ENCODE results near the gene DAZAP1. TPM values are rescaled to one million over a fixed set of nuclear protein-coding genes. Genes with fewer than 3 reads are reported as not detected.

Gene DAZAP1
- total RNA-seq, 2 experiments from 2014 or later = 235 to 241 TPM

- no peak overlapping the region for H3K27ac Mint-ChIP-seq
- POLR2A ChIA-PET = no interaction called here
These were observed 14.4 kb upstream of the DAZAP1 start for GRCh38 chr19:1392939-1393530.

GRCh38 chr19:1393841-1394240 is 13.5 kb upstream of the DAZAP1 start:
- H3K9me3 Mint-ChIP-seq = no peaks in the 10 kb centered on the region
- H3K27me3 Mint-ChIP-seq = no peaks in the 10 kb centered on the region
- POLR2A ChIA-PET = no interaction called here
- CTCF ChIA-PET = interaction anchor here (0.9 kb wide), 1 partner anchor 127 kb away, joined by 3 read pairs; no protein-coding TSS in a partner anchor
- no peak overlapping the region for H3K27ac Mint-ChIP-seq
- H3K36me3 Mint-ChIP-seq (ENCODE audit: low read depth) = peaks cover 13% of the 10 kb centered on the region
- H3K4me1 Mint-ChIP-seq = peaks cover 12% of the 10 kb centered on the region
- no peak overlapping the region for H3K4me3 Mint-ChIP-seq
- no peak for DNase-seq

More at GRCh38 chr19:1392939-1393530, 14.4 kb upstream of the DAZAP1 start:
- H3K36me3 Mint-ChIP-seq (ENCODE audit: low read depth) = peaks cover 18% of the 10 kb centered on the region
- CTCF ChIA-PET = no interaction called here
- no peak for DNase-seq
- no peaks in the 10 kb centered on the region for H3K27me3 Mint-ChIP-seq
- no peaks in the 10 kb centered on the region for H3K9me3 Mint-ChIP-seq
- no peak overlapping the region for H3K4me3 Mint-ChIP-seq
- H3K4me1 Mint-ChIP-seq = peaks cover 9% of the 10 kb centered on the region

GRCh38 chr19:1394252-1395193 is 12.9 kb upstream of the DAZAP1 start:
- CTCF ChIA-PET = interaction anchor here (0.5 to 0.9 kb wide), 2 partner anchors 128 to 1243 kb away, joined by 3 read pairs; no protein-coding TSS in a partner anchor
- Mint-ChIP-seq H3K4me1 (peaks cover 12% of the 10 kb centered on the region), H3K9me3 (no peaks in the 10 kb centered on the region), H3K27ac (no peak overlapping the region), H3K36me3 (ENCODE audit: low read depth) (peaks cover 6% of the 10 kb centered on the region), H3K27me3 (no peaks in the 10 kb centered on the region), H3K4me3 (no peak overlapping the region)
- DNase-seq = no peak
- POLR2A ChIA-PET = no interaction called here

- POLR2A ChIA-PET = no interaction called here
These were observed 12.0 kb upstream of the DAZAP1 start for GRCh38 chr19:1395194-1396018.

GRCh38 chr19:1396019-1396767 is 11.2 kb upstream of the DAZAP1 start:
- peaks cover 1% of the 10 kb centered on the region for H3K36me3 Mint-ChIP-seq (ENCODE audit: low read depth)
- DNase-seq = no peak
- no peak overlapping the region for H3K27ac Mint-ChIP-seq
- H3K27me3 Mint-ChIP-seq = no peaks in the 10 kb centered on the region
- no peaks in the 10 kb centered on the region for H3K9me3 Mint-ChIP-seq
- ChIA-PET POLR2A (no interaction called here), CTCF (interaction anchor here (1.0 kb wide), 1 partner anchor 14 kb away, joined by 3 read pairs; no protein-coding TSS in a partner anchor)
- H3K4me3 Mint-ChIP-seq = no peak overlapping the region
- H3K4me1 Mint-ChIP-seq = peaks cover 15% of the 10 kb centered on the region

More at GRCh38 chr19:1395194-1396018, 12.0 kb upstream of the DAZAP1 start:
- CTCF ChIA-PET = no interaction called here
- H3K4me3 Mint-ChIP-seq = no peak overlapping the region
- H3K27ac Mint-ChIP-seq = no peak overlapping the region
- H3K4me1 Mint-ChIP-seq = peaks cover 12% of the 10 kb centered on the region
- peaks cover 3% of the 10 kb centered on the region for H3K36me3 Mint-ChIP-seq (ENCODE audit: low read depth)
- no peak for DNase-seq
- H3K9me3 Mint-ChIP-seq = no peaks in the 10 kb centered on the region
- no peaks in the 10 kb centered on the region for H3K27me3 Mint-ChIP-seq

GRCh38 chr19:1396768-1397679 is 10.4 kb upstream of the DAZAP1 start:
- Mint-ChIP-seq H3K4me3 (no peak overlapping the region), H3K36me3 (ENCODE audit: low read depth) (no peaks in the 10 kb centered on the region), H3K9me3 (no peaks in the 10 kb centered on the region), H3K27me3 (no peaks in the 10 kb centered on the region), H3K27ac (no peak overlapping the region), H3K4me1 (peaks cover 17% of the 10 kb centered on the region)
- ChIA-PET POLR2A (interaction anchor here (0.6 kb wide), 1 partner anchor 524 kb away, joined by 3 read pairs; no protein-coding TSS in a partner anchor), CTCF (interaction anchor here (1.0 kb wide), 1 partner anchor 15 kb away, joined by 3 read pairs; no protein-coding TSS in a partner anchor)
- DNase-seq = no peak

GRCh38 chr19:1397838-1398237 is 9.5 kb upstream of the DAZAP1 start:
- POLR2A ChIA-PET = interaction anchor here (0.6 kb wide), 1 partner anchor 525 kb away, joined by 3 read pairs; no protein-coding TSS in a partner anchor
- CTCF ChIA-PET = no interaction called here

GRCh38 chr19:1399079-1399478 is 8.3 kb upstream of the DAZAP1 start:
- peaks cover 24% of the 10 kb centered on the region for H3K4me1 Mint-ChIP-seq
- H3K4me3 Mint-ChIP-seq = no peak overlapping the region
- H3K27ac Mint-ChIP-seq = no peak overlapping the region
- CTCF ChIA-PET = no interaction called here
- no peak for DNase-seq
- H3K27me3 Mint-ChIP-seq = no peaks in the 10 kb centered on the region
- POLR2A ChIA-PET = no interaction called here
- no peaks in the 10 kb centered on the region for H3K9me3 Mint-ChIP-seq
- no peaks in the 10 kb centered on the region for H3K36me3 Mint-ChIP-seq (ENCODE audit: low read depth)

More at GRCh38 chr19:1397838-1398237, 9.5 kb upstream of the DAZAP1 start:
- Mint-ChIP-seq H3K4me1 (peaks cover 21% of the 10 kb centered on the region), H3K27ac (no peak overlapping the region), H3K36me3 (ENCODE audit: low read depth) (no peaks in the 10 kb centered on the region), H3K27me3 (no peaks in the 10 kb centered on the region), H3K4me3 (no peak overlapping the region), H3K9me3 (no peaks in the 10 kb centered on the region)
- DNase-seq = no peak

- no peaks in the 10 kb centered on the region for H3K27me3 Mint-ChIP-seq
- no peak overlapping the region for H3K4me3 Mint-ChIP-seq
- H3K4me1 Mint-ChIP-seq = peaks cover 24% of the 10 kb centered on the region
These were observed 7.6 kb upstream of the DAZAP1 start for GRCh38 chr19:1399745-1400144.

GRCh38 chr19:1400281-1401137 is 6.9 kb upstream of the DAZAP1 start:
- H3K4me3 Mint-ChIP-seq = peak overlapping the region; percentile 69
- H3K27ac Mint-ChIP-seq = peak overlapping the region; percentile 19
- CTCF ChIA-PET = no interaction called here
- DNase-seq = no peak
- H3K36me3 Mint-ChIP-seq (ENCODE audit: low read depth) = no peaks in the 10 kb centered on the region
- H3K4me1 Mint-ChIP-seq = peaks cover 24% of the 10 kb centered on the region
- no peaks in the 10 kb centered on the region for H3K27me3 Mint-ChIP-seq
- H3K9me3 Mint-ChIP-seq = no peaks in the 10 kb centered on the region
- POLR2A ChIA-PET = no interaction called here

More at GRCh38 chr19:1399745-1400144, 7.6 kb upstream of the DAZAP1 start:
- ChIA-PET CTCF (no interaction called here), POLR2A (no interaction called here)
- H3K9me3 Mint-ChIP-seq = no peaks in the 10 kb centered on the region
- H3K36me3 Mint-ChIP-seq (ENCODE audit: low read depth) = no peaks in the 10 kb centered on the region
- DNase-seq = no peak
- H3K27ac Mint-ChIP-seq = no peak overlapping the region

Measured in activated CD4-positive, alpha-beta T cell treated with anti-CD3 and anti-CD28 coated beads, Interleukin-2, amount 10 ng/mL, durations not matched to agents 7 days and 5 days (primary cell).